HG02759 (cell line): ENCODE results near the gene LAMA5.

ENCODE experiments used
- ATAC-seq: cut with Tn5 transposase; IDR thresholded peaks from one replicate; pipeline ENCODE4 v1.9.1; 2021; ENCODE audit warnings: mild to moderate bottlenecking, moderate library complexity; ENCODE audit not compliant: unreplicated experiment

The LAMA5 gene

GRCh38 chr20:62293111-62293784 lies 73.9 kb downstream of the LAMA5 start:
- ATAC-seq = no peak

DNA sequence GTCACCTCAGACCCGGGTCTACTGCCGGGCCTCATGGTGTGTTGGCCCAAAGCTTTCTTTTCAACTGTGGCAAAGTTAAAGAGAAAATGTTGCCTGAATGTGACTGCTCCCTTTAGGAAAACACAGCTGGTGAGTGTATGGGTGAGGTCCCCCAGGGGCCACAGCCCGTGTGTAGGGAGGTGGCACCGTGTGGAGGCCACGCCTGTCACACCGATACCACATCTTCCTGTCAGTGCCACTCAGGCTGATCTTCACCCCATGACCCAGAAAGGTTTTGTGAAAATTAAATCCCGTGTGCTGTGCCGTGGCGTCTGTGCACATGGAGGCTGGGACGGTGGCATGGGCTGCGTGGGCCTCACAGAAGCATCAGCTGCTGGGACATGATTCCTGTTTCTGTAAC lies 75.0 kb downstream of the LAMA5 start:
- no peak for ATAC-seq

GRCh38 chr20:62291251-62292066 lies 75.7 kb downstream of the LAMA5 start:
- ATAC-seq = no peak

DNA sequence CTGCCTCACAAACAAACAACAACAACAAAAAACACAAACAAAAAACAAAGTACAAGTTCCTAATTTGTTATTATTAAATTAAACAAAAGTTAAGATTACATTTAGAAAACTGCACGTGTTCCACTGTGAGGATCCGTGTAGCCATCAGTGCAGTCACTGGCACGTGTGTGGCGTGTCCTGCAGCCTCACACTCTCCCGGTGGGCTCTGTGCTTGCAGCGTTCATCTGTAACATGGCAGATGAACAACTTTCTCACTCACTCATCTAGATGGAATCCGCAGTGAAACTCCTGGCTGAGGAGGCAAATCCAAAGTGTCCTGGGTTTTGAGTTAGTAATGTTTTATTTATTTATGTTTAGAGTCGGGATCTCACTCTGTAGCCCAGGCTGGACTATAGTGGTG lies 77.2 kb downstream of the LAMA5 start:
- no peak for ATAC-seq

GRCh38 chr20:62289131-62289530 lies 78.0 kb downstream of the LAMA5 start:
- ATAC-seq = no peak

DNA sequence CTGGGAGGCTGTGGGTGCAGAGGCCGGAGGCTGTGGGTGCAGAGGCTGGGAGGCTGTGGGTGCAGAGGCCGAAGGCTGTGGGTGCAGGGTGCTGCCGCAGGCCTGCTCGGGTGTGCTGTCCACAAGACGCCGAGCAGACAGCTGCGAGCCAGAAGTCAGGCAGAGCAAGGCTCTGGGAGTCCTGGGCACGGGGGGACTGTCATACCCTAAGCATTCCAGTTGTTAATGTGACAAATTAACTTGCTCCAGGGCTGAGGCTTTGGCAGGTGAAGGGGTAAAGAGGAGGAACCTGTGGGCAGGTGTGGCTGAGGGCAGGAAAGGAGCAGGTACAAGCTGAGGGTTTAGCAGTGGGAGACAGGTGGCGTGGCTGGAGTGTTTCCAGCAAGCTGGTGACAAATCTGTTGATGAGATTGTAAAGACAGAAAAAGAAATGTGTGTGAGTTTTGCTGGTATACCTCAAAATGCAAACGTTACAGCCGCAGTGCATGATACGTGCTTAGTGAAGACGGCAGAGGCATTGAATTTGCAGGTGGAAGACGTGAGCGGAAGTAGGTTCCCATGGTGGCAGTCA lies 78.5 kb downstream of the LAMA5 start:
- ATAC-seq = no peak

DNA sequence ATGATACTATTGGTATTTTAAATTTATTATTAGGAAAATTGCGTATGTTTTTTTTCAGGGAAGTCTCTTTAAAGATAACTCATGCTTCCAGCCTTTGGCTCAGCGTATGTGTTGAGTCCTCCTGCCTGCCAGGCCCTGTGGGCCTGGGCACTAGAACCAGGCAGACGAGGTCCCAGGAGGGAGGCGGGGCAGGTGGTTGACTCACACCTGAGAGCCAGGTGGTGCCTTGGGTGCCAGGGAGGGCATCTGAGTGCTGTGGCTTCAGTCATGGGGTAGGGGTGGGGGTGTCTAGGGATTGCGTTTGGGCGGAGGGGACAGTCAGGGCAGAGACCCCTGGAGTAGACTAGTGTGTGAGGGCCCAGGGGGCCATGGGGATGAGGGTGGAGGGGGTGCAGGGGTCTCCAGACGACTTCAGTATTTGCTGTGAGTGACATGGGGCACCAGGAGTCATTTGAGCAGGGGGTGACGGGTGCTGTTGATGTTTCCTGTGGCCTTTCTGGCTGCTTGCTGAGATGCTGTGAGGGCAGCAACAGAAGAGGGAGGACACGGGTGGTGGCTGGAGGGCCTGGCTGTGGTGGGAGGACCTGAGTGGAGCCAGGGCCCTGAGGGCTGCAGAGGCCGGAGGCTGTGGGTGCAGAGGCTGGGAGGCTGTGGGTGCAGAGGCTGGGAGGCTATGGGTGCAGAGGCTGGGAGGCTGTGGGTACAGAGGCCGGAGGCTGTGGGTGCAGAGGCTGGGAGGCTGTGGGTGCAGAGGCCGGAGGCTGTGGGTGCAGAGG lies 79.2 kb downstream of the LAMA5 start:
- ATAC-seq = no peak

- ATAC-seq = no peak
Observed at GRCh38 chr20:62287129-62287528, 80.0 kb downstream of the LAMA5 start.

DNA sequence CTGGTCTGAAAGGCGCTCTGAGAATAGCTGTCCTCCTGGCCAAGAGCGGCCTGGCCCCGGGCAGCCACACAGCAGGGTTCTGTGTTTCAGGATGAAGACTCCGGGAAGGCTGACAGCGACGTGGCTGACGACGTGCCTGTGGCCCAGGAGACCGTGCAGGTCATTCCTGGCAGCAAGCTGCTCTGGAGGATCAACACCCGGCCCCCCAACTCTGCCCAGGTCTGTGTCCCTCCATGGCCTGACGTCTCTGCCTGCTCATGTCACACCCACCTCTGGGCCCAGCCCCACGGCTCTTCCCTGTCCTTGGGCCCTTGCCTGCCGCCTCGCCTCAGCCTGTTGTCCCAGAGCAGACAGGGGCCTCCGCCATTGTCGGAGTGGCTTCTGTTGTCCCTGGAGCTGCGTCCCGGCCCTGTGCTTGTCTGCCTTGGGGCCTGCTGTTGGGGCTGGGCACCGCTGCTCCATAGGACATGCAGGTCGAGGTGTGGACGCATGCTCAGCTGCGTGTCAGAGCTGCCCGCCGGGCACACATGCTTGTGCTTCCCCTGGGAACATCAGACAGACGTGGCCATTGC lies 80.5 kb downstream of the LAMA5 start:
- ATAC-seq = no peak

DNA sequence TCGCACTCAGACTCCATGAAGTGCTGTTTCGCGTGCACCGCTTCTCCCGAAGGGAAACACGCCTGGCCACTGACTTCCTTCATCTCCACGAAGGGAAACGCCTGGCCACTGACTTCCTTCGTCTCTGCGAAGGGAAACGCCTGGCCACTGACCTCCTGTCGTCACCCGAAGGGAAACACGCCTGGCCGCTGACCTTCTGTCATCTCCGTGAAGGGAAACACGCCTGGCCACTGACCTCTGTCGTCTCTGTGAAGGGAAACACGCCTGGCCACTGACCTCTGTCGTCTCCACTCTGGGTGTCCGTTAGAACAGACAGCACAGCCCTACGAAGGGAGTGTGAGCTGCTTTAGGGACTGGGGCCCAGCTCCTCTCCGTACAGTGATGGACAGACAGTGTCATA lies 81.4 kb downstream of the LAMA5 start:
- ATAC-seq = no peak

DNA sequence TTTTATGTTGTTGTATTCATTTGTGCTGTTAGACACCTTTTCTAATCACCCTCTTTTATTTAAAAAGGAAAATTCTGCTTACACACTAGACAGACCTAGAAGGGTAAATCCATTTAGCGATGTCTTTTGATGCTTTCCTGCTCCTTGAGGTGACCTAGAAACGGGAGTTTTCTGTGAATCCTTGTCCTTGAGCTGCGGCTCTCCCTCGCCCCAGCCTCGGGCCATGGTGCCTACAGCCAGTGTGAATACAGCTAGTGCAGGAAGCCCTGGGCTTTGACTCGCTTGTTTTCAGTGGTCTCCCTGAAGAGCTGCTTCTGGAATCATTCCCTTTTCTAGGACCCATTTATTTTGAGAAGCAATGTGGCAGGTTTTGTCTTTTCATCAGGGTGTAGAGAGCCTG lies 82.0 kb downstream of the LAMA5 start:
- no peak for ATAC-seq

GRCh38 chr20:62284448-62284847 lies 82.7 kb downstream of the LAMA5 start:
- no peak for ATAC-seq

DNA sequence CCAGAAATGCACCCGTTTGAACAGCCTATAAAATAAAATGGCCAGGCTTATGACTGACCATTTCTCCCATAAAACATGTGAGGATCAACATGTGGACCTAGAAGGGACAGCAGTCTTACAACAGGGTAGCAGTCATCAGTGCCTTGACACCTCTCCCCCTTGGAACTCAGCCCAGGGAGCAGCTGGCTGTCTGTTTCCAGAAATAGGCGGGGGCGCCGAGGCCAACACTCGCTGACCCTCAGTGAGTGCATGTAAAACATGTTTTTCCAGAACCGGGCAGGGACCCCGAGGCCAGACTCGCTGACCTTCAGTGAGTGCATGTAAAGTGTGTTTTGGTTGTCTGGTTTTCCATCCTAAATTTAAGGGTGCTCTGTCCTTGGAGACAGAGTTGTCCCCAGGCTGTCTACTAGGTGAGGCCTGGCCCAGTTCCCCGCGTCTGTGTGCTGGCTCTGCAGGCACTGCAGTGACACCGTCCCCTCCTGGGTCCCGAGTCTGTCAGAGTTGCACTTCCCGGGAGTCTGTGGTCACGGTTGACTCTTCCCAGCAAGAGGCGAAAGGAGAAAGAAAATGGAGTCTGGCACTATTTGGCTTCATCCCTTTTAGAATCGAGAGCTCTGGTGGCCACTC lies 84.1 kb downstream of the LAMA5 start:
- ATAC-seq = no peak

GRCh38 chr20:62282103-62282502 lies 85.0 kb downstream of the LAMA5 start:
- no peak for ATAC-seq

GRCh38 chr20:62281161-62281933 lies 85.8 kb downstream of the LAMA5 start:
- no peak for ATAC-seq

- no peak for ATAC-seq
Observed at GRCh38 chr20:62280303-62280702, 86.8 kb downstream of the LAMA5 start.

GRCh38 chr20:62277253-62277652 lies 89.9 kb downstream of the LAMA5 start:
- no peak for ATAC-seq

DNA sequence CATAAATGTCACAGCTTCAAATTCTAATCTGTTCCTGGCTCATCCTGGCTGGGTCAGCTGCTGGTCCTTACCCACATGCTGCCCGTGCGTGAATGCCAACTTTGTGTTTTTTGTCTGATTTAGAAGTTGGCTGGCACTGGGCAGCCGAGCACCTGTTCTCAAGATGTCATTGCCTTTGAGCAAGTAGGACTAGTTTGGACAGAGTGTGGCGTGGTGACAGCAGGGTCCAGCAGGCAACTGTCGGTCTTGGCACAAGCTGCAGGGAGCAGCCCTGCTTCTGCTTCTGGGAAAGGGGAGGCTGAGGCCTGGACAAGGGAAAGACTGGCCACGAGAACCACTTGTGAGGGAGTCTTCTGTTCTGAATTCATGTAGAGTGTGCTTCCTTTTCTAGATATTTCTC lies 90.7 kb downstream of the LAMA5 start:
- no peak for ATAC-seq

GRCh38 chr20:62275219-62275618 lies 91.9 kb downstream of the LAMA5 start:
- no peak for ATAC-seq
